GM23338 (cell line): Measurements from ENCODE around the gene FGD3.
"Not testable (repeated sequence)": the region's sequence is repeated elsewhere in the genome, so short reads cannot be mapped to it uniquely, and the experiment has no call there.

Experiments used
- EZH2 ChIP-seq: fragments of 200-600 bp; sonication (generic); IDR thresholded peaks from one replicate; pipeline ENCODE4 v1.8.0; 2017; ENCODE audit warnings: antibody characterized with exemption, mild to moderate bottlenecking, low read depth; ENCODE audit not compliant: unreplicated experiment
- EZH2phosphoT487 ChIP-seq: fragments of 200-600 bp; sonication (generic); IDR thresholded peaks from one replicate; pipeline ENCODE4 v1.8.1; 2018; ENCODE audit warnings: antibody characterized with exemption; ENCODE audit not compliant: unreplicated experiment
- JUNB ChIP-seq: IDR thresholded peaks from one replicate; pipeline ENCODE4 v1.6.1; 2016; ENCODE audit warnings: antibody characterized with exemption; ENCODE audit not compliant: unreplicated experiment
- POLR2AphosphoS5 ChIP-seq: IDR thresholded peaks from 2 replicates; pipeline ENCODE4 v1.6.1; 2016; ENCODE audit warnings: antibody characterized with exemption, low read depth
- STAT1 ChIP-seq: IDR thresholded peaks from one replicate; pipeline ENCODE4 v1.6.1; 2016; ENCODE audit warnings: antibody characterized with exemption; ENCODE audit not compliant: unreplicated experiment
- ZNF331 ChIP-seq: fragments of 250-450 bp; sonication (Bioruptor Pico); IDR thresholded peaks from 2 replicates; pipeline ENCODE4 v1.5.0; 2020; ENCODE audit warnings: low read depth, mild to moderate bottlenecking, moderate library complexity
- TF ChIP-seq, protein P1 (sequence below), 2 experiments: fragments of 200-600 bp in 1 of 2; sonication (generic) in 1 of 2; conservative IDR thresholded peaks; 2 replicates each; pipeline versions ENCODE4 v1.5.1 to v1.6.1; 2016 to 2017; ENCODE audit warnings: antibody characterized with exemption in 2 of 2, low read depth in 2 of 2, mild to moderate bottlenecking in 2 of 2, moderate library complexity in 1 of 2
- TF ChIP-seq, protein P2 (sequence below): IDR thresholded peaks from one replicate; pipeline ENCODE4 v1.6.1; 2018; ENCODE audit warnings: antibody characterized with exemption; ENCODE audit not compliant: unreplicated experiment
- TF ChIP-seq, protein P3 (sequence below): IDR thresholded peaks from 2 replicates; pipeline ENCODE4 v1.6.1; 2016; ENCODE audit warnings: antibody characterized with exemption

DNA sequence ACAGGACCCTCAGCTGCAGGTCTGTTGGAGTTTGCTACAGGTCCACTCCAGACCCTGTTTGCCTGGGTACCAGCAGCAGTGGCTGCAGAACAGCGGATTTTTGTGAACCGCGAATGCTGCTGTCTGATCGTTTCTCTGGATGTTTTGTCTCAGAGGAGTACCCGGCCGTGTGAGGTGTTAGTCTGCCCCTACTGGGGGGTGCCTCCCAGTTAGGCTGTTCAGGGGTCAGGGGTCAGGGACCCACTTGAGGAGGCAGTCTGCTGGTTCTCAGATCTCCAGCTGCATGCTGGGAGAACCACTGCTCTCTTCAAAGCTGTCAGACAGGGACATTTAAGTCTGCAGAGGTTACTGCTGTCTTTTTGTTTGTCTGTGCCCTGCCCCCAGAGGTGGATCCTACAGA lies 42.2 kb upstream of the FGD3 start:
- TF ChIP-seq, protein P1, sequence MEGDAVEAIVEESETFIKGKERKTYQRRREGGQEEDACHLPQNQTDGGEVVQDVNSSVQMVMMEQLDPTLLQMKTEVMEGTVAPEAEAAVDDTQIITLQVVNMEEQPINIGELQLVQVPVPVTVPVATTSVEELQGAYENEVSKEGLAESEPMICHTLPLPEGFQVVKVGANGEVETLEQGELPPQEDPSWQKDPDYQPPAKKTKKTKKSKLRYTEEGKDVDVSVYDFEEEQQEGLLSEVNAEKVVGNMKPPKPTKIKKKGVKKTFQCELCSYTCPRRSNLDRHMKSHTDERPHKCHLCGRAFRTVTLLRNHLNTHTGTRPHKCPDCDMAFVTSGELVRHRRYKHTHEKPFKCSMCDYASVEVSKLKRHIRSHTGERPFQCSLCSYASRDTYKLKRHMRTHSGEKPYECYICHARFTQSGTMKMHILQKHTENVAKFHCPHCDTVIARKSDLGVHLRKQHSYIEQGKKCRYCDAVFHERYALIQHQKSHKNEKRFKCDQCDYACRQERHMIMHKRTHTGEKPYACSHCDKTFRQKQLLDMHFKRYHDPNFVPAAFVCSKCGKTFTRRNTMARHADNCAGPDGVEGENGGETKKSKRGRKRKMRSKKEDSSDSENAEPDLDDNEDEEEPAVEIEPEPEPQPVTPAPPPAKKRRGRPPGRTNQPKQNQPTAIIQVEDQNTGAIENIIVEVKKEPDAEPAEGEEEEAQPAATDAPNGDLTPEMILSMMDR (conservative IDR thresholded peaks at IDR 0.05; ENCODE audit: low read depth in 2 of 2), result peak in 1 of 2 experiments; percentile 27; a peak in 1 of 4 replicates
- TF ChIP-seq EZH2; POLR2AphosphoS5; STAT1; EZH2phosphoT487; ZNF331 (CRISPR knock-in tag); JUNB: not testable (repeated sequence)
- TF ChIP-seq, protein P2, sequence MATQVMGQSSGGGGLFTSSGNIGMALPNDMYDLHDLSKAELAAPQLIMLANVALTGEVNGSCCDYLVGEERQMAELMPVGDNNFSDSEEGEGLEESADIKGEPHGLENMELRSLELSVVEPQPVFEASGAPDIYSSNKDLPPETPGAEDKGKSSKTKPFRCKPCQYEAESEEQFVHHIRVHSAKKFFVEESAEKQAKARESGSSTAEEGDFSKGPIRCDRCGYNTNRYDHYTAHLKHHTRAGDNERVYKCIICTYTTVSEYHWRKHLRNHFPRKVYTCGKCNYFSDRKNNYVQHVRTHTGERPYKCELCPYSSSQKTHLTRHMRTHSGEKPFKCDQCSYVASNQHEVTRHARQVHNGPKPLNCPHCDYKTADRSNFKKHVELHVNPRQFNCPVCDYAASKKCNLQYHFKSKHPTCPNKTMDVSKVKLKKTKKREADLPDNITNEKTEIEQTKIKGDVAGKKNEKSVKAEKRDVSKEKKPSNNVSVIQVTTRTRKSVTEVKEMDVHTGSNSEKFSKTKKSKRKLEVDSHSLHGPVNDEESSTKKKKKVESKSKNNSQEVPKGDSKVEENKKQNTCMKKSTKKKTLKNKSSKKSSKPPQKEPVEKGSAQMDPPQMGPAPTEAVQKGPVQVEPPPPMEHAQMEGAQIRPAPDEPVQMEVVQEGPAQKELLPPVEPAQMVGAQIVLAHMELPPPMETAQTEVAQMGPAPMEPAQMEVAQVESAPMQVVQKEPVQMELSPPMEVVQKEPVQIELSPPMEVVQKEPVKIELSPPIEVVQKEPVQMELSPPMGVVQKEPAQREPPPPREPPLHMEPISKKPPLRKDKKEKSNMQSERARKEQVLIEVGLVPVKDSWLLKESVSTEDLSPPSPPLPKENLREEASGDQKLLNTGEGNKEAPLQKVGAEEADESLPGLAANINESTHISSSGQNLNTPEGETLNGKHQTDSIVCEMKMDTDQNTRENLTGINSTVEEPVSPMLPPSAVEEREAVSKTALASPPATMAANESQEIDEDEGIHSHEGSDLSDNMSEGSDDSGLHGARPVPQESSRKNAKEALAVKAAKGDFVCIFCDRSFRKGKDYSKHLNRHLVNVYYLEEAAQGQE, result not testable (repeated sequence)
- TF ChIP-seq, protein P3, sequence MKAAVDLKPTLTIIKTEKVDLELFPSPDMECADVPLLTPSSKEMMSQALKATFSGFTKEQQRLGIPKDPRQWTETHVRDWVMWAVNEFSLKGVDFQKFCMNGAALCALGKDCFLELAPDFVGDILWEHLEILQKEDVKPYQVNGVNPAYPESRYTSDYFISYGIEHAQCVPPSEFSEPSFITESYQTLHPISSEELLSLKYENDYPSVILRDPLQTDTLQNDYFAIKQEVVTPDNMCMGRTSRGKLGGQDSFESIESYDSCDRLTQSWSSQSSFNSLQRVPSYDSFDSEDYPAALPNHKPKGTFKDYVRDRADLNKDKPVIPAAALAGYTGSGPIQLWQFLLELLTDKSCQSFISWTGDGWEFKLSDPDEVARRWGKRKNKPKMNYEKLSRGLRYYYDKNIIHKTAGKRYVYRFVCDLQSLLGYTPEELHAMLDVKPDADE, result not testable (repeated sequence)
